ENCODE data around the gene TJP1.
"Not testable (repeated sequence)": the region's sequence is repeated elsewhere in the genome, so short reads cannot be mapped to it uniquely, and the experiment has no call there.

TJP1 gene

GRCh38 chr15:29818141-29818540, 4.1 kb downstream of the TJP1 start:
- no peak for DNase-seq (ENCODE audit: low read depth)
- no peak for TF ChIP-seq CTCF (IDR thresholded peaks at IDR 0.05; ENCODE audit: control insufficient read depth, insufficient read depth, low read depth, low read length, missing control alignments)
- H3K4me3 ChIP-seq (ENCODE audit: control insufficient read depth, low read depth, low read length) = no peak overlapping the region

- DNase-seq (ENCODE audit: low read depth); H3K4me3 ChIP-seq (ENCODE audit: control insufficient read depth, low read depth, low read length): not testable (repeated sequence)
Observed at GRCh38 chr15:29817455-29817854, 4.8 kb downstream of the TJP1 start.

- no peak for TF ChIP-seq CTCF (IDR thresholded peaks at IDR 0.05; ENCODE audit: control insufficient read depth, insufficient read depth, low read depth, low read length, missing control alignments)
- DNase-seq (ENCODE audit: low read depth) = no peak
- no peak overlapping the region for H3K4me3 ChIP-seq (ENCODE audit: control insufficient read depth, low read depth, low read length)
Observed at GRCh38 chr15:29815000-29815710, 7.1 kb downstream of the TJP1 start.

- TF ChIP-seq CTCF (IDR thresholded peaks at IDR 0.05; ENCODE audit: control insufficient read depth, insufficient read depth, low read depth, low read length, missing control alignments) = no peak
- no peak overlapping the region for H3K4me3 ChIP-seq (ENCODE audit: control insufficient read depth, low read depth, low read length)
Observed at GRCh38 chr15:29813009-29813408, 9.3 kb downstream of the TJP1 start.

GRCh38 chr15:29812384-29812694, 9.9 kb downstream of the TJP1 start:
- TF ChIP-seq CTCF (IDR thresholded peaks at IDR 0.05; ENCODE audit: control insufficient read depth, insufficient read depth, low read depth, low read length, missing control alignments) = no peak
- DNase-seq (ENCODE audit: low read depth) = no peak
- no peak overlapping the region for H3K4me3 ChIP-seq (ENCODE audit: control insufficient read depth, low read depth, low read length)

More at GRCh38 chr15:29813009-29813408, 9.3 kb downstream of the TJP1 start:
- DNase-seq (ENCODE audit: low read depth) = no peak

GRCh38 chr15:29811691-29812383, 10.4 kb downstream of the TJP1 start:
- DNase-seq (ENCODE audit: low read depth) = no peak
- no peak overlapping the region for H3K4me3 ChIP-seq (ENCODE audit: control insufficient read depth, low read depth, low read length)
- TF ChIP-seq CTCF (IDR thresholded peaks at IDR 0.05; ENCODE audit: control insufficient read depth, insufficient read depth, low read depth, low read length, missing control alignments) = no peak

- no peak for DNase-seq (ENCODE audit: low read depth)
- H3K4me3 ChIP-seq (ENCODE audit: control insufficient read depth, low read depth, low read length) = no peak overlapping the region
- TF ChIP-seq CTCF (IDR thresholded peaks at IDR 0.05; ENCODE audit: control insufficient read depth, insufficient read depth, low read depth, low read length, missing control alignments) = no peak
Observed at GRCh38 chr15:29805708-29806104, 16.6 kb downstream of the TJP1 start.

All from AG09309 (cell line).